SK-MEL-5 (cell line): ENCODE measurements around the gene NKX6-2. TPM values are rescaled to one million over a fixed set of nuclear protein-coding genes. Genes with fewer than 3 reads are reported as not detected.
"Not testable (repeated sequence)": the region's sequence is repeated elsewhere in the genome, so short reads cannot be mapped to it uniquely, and the experiment has no call there.

Source experiments
- DNase-seq: peaks from one replicate; pipeline ENCODE4 v3.0.0-alpha.2; 2016; ENCODE audit warnings: low read depth, low spot score
- in situ Hi-C: cut with HindIII; loops from 2 replicates; pipeline ENCODE4 v1.10.0; 2016; ENCODE audit warnings: low sequenced_read_pairs, high pct_unique_total_duplicates, low pct_unique_long_range_greater_than_20kb
- total RNA-seq: library from RNA; depleted of rRNA; stranded (reverse); fragments of >200 nt; shearing (Covaris generic); gene quantifications from 2 replicates; pipeline ENCODE4 v1.2.3, GENCODE V29; 2014

NKX6-2 gene
- total RNA-seq, 1 experiment from 2014 or later, result not detected

DNA sequence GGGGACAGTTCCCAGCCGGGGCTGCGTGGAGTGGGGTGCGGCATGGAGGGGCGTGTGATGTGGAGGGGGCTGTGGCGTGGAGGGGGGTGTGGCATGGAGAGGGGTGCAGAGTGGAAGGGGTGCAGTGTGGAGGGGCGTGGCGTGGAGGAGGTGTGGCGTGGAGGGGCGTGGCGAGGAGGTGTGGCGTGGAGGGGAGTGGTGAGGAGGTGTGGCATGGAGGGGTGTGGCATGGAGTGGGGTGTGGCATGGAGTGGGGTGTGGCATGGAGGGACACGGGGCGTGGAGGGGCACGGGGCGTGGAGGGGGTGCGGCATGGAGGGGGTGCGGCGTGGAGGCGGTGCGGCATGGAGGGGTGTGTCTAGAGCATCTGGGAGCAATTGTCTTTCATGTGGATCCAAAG lies 33.6 kb downstream of the NKX6-2 start:
- DNase-seq, result no peak
- in situ Hi-C loops, result no loop called here

DNA sequence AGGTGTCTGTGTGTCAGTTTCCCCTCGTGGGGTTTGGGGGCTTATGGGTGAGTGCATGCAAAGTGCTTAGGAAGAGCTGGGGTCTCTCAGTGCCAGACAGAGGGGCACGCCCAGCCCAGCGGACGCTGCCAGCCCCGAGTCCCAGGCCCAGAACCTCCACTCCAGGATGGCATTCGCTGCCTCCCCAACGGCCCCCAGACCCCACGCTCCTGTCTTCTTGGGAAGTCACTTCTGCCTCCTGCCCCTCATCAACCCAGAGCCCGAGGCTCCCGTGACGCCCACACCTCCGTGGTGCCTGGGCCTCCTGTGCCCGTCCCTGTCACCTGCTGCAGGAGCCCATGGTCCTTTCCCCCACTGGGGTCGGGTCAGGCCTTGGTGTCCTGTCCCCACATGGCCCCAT lies 35.0 kb downstream of the NKX6-2 start:
- DNase-seq, result no peak
- in situ Hi-C loops, result no loop called here

DNA sequence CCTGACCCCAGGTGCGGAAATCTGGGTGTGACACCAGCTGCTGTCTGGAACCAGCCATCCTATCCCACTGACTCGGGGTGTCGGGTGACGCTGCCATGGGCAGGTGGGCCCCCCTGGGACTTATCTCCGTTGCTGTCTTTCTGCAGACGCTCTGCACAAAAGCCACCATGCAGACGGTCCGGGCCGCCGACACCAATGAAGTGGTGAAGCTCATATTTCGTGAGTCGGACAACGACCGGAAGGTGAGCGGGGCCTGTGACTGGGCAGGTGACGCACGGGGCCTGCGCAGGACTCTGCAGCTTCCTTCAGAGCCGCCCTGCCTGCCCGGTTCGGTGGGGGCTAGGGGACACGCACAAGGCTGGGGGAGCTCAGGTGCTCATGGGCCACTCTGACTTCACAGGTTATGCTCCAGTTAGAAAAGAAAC lies 36.6 kb downstream of the NKX6-2 start:
- in situ Hi-C loops, result no loop called here
- no peak for DNase-seq

DNA sequence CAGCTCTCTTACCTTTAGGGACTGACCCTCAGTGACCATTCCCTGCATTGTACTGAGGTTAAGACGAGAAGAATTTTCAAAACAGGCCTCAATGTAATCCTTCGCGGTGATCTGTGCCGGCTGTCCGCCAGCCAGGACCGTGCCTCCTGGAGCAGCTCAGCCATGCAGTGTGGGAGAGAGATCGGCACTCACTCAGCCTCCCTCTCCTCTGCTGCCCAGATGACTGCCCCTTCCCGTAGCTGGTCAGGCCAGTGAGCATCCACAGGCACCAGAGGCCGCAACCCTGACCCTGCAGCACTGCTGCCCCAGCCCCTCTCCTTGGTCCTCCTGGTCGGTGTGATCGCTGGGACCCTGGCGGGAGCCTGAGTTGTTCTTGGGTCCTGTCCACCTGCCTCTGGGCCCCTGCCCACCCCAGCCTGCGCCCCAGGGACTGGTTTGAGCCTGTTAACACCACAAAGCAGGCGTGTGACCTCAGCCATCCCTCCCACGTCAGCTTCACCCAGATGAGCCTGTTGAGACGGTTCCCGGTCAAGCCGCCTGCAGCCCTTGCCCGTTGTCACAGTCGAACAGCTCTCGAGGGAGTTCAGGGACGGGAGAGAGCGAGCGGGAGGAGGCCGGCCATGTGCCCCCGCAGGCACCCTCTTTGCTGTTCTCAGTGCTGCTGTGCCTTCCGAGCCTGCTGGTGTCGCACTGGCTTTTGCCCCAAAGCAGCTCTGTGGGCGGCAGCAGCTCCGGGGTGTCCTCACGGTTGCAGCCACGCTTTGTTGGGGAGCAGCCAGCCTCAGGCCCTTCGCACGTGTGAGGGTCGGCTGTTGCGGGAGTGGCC lies 37.2 kb downstream of the NKX6-2 start:
- no peak for DNase-seq
- in situ Hi-C loops, result no loop called here

DNA sequence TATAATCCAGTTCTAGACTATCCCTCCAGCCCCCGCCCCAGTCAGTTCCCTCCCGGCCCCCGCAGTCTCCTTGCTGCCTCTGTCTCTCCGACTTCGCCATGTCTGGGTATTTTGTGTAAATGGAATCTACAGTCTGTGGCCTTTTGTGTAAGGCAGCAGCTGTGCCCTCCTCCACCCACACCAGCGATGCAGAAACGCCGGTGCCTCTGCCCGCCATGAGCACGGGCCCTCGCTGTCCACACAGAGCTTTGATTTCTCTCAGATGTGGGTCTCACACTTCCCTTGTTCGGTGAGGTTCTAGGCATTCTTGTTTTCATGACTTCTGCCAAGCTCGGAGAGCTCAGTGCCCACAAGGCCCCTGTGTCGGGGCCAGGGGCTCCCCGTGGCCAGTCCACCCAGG lies 37.8 kb downstream of the NKX6-2 start:
- no peak for DNase-seq
- in situ Hi-C loops, result no loop called here

DNA sequence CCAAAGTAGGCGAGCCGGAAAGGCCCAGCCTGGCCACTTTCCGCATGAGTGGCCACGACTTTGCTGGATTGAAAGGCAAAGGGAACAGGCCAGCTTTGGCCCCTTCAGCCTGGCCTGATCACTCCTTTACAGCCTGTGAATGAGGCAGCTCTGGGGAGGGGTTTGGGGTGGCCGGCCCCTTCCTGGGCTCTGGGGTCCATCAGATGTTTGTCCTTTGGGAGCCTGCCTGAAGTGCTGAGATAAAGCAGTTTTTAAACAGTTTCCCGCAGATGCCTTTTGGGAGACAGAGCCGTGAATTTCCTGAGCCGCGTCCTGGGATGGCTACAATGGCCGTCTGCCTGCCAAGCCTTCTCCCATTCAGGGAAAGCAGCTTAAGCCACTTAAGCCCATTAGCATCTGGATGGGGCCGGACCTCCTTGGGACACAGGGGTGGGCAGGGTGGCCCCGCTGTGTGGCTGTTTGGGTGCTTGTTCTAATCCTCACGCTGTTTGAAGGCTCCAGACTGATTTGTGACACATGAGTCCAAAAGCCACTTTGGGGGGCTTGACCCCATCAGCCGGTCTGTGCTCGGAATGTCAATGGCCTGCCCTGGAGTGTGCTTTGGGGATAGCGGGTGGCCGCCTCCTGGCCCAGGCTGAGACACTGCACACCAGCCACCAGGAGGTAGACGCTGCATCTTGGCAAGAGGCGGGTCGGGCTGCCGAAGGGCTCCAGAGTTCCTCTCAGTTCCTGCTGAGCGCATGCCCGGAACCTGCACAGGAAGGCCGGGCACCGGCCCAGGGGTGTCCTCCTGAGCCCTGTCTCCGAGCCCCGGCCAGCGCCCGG lies 38.9 kb downstream of the NKX6-2 start:
- in situ Hi-C loops, result no loop called here
- no peak for DNase-seq

DNA sequence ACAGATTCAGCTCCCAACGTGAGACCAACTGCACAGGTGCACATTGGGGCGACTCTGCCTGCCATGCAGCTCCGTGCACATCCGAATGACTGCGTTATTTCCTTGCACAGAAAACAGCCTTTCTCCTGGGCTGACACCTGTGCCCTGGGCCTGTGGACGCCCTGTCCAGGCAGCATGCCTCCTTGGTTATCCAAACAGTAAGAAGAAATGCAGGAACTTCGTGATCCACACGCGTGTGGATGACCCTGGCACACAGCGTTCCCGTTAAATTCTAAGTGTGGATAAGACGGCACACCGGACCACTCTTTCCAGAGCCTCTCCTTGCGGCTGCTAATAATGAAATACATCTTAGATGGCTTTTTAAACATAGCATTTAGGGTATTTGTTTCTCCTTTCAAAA lies 39.6 kb downstream of the NKX6-2 start:
- in situ Hi-C loops, result no loop called here
- DNase-seq, result no peak

DNA sequence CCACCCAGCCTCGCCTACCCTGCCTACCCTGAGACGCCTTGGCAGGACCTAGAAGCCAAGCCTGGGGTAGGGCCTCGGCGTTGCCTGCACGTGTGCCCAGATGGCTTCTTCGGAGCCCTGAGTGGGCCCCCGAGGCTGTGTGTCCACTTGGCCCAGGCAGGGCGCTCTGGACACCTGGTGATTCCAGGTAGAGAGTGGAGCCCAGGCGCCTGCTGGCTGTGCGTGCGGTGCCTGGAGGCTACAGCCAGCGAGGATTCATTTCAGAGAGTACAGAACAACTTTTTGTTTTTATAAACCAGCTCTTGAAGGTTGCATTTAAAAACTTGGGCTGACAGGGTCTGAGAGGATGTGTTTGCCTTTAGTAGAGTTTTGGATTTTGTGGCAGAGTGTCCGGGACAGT lies 40.0 kb downstream of the NKX6-2 start:
- no peak for DNase-seq
- in situ Hi-C loops, result no loop called here

DNA sequence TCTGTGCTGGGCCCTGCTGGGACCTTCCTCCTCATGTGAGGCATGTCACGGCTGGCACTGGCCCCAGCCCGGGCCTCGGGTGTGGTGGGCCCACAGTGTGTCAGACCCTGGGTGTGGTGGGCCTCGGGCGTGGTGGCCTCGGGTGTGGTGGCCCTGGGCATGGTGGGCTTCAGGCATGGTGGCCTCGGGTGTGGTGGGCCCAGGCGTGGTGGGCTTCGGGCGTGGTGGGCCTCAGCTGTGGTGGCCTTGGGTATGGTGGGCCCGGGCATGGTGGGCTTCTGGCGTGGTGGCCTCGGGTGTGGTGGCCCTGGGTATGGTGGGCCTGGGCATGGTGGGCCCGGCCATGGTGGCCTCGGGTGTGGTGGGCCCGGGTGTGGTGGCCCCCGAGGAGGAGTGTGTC lies 40.4 kb downstream of the NKX6-2 start:
- in situ Hi-C loops, result no loop called here
- DNase-seq, result no peak

DNA sequence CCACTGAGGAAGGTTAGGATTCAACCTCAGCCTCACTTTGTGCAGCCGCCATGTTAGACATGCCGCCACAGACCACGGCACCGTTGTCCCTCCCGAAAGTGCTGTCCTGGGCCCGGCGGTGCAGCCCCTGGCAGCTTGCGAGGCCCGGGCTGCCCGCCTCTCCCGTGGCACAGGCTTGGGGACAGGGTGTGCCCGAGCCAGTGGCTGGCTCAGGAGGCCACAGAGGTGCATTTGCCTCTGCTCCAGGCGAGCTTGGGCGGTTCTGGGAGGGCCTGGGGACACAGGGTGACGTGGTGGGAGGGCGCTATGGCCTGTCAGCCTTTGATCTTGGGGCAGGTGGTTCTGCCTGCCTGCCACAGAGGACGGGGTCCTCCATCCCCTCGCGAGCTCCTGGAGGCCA lies 41.1 kb downstream of the NKX6-2 start:
- DNase-seq, result no peak

DNA sequence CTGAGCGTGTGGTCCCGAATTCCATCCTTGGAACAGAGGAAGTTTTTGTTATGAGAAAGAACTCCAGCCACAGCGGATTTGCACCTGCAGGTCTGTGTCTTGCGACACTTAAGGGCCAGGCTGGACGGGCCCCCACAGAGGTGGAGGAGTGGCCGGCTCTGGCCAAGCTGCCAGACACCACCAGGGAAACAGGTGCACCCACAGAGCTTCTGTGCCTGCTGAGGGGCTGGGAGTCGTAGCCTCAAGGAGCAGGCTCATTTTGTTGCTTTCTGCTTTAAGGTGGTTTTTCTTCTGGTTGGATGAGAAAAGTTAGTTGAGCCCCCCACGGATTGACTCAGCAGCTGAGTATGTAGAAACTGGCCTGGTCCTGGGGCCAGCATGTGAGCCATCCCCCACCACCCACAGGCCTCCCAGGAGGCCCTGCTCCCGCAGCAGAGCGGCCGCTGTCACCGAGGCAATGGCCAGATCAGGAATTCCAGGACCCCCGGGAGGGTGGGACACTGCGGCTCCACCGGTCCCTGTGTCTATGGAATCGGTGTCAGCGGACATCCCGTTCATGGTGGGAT lies 41.9 kb downstream of the NKX6-2 start:
- in situ Hi-C loops, result no loop called here
- DNase-seq, result no peak

More for the DNA sequence above, 41.1 kb downstream of the NKX6-2 start:
- in situ Hi-C loops, result no loop called here

DNA sequence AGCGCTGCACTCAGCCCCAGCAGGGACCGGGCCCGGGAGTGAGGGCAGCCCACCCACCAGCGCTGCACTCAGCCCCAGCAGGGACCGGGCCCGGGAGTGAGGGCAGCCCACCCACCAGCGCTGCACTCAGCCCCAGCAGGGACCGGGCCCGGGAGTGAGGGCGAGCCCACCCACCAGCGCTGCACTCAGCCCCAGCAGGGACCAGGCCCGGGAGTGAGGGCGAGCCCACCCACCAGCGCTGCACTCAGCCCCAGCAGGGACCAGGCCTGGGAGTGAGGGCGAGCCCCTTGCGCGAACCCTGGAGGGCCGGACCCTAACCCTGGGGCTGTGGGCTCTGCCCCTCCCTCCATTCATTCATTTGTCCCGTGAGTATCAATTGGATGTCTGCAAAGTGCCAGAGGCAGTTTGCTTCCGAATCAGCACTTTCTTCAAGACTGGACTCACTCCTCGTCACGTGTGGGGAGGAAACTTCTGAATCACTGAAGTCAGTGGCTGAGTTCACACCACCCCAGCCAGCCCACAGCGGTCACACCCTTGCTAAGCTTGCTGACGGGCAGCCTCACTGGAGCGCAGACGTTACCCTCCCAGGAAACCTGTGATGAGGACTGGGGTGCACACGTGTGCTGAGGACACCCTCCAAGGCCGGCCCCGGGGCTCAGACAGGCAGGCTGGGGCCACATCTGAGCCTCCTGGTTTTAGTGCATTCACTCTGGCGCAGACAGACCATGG lies 42.6 kb downstream of the NKX6-2 start:
- in situ Hi-C loops, DNase-seq: not testable (repeated sequence)

DNA sequence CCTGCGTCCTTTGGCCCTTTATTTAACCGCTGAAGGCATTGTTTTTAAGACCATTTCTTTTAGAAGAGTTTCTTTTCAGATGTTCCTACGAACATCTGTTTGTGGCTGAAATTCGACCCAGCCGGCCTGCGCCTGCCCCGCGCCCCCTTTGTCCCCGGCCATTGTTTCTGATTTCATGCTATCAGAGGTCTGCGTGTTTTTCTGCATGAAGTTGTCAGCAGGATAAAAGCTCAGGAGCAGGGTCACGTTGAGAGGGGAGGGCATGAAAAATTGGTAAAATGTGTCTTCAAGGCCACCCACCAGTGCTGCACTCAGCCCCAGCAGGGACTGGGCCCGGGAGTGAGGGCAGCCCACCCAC lies 43.1 kb downstream of the NKX6-2 start:
- in situ Hi-C loops, result no loop called here
- DNase-seq, result no peak

DNA sequence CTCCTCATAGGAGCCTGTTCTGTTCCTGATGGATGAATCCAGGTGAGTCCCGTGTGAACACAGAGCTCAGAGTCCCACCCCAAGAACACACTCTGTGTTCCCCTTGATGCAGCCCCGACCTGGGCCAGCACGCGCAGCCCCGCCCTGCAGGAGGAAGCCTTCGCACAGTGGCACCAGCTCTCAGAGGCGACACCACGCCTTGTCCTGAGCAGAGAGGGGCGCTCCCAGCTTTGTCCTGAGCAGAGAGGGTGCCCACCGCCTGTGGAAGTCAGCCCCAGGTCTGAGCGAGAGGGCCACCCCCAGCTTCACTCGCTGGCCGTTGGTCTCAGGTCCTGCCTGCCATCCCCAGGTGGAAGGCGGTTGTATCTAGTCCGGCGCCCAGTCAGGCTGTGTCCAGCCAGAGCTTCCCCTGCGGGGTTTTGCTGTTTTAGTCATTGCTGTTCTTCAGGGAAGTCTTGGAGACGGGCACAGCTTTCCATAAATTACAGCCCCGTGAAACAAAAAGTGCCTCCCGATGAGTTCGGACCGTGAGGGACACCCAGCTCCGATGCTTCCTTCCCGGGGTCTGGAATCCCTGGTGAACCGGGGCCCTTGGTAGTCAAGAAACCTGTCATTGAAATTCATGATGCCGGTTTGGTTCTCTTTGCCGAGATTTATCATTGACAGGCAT lies 43.6 kb downstream of the NKX6-2 start:
- no peak for DNase-seq
- in situ Hi-C loops, result no loop called here

DNA sequence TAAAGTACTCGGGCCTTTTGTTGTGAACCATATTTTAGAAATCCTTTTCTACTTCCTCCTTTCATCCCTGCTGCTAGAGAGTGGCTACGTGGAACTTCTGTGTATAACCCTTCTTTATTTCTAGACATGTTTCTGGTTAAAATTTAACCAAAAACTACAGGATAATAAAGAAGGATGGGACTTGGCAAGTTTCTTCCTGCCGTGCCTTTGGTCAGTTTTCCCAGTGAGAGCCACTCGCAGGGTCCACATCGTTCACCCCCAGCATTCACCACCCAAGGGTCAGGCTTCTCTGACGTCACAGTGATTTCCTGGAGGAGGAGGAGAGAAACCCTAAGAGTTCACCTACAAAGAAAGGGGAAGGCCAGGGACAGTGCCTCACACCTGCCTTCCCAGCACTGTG lies 45.4 kb downstream of the NKX6-2 start:
- in situ Hi-C loops, result no loop called here
- no peak for DNase-seq

DNA sequence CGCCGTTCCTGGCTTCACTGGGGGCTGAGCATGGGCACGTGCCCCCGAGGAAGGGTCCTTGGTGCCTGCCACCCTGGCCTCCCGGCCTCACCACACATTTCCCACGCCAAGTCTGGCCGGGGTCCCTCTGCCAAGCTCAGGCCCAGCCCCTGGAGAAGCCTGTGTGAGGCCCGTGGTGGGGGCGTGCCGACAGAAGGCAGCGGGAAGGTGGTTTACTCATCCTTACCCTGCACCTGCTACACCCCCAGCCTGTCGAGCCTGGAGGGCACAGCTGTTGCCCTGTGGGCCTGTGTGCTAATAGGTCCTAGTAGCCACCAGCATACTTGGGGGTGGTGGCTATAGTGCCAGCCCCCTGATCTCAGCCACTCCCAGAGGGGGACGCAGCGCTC lies 46.7 kb downstream of the NKX6-2 start:
- no peak for DNase-seq
- in situ Hi-C loops, result no loop called here

DNA sequence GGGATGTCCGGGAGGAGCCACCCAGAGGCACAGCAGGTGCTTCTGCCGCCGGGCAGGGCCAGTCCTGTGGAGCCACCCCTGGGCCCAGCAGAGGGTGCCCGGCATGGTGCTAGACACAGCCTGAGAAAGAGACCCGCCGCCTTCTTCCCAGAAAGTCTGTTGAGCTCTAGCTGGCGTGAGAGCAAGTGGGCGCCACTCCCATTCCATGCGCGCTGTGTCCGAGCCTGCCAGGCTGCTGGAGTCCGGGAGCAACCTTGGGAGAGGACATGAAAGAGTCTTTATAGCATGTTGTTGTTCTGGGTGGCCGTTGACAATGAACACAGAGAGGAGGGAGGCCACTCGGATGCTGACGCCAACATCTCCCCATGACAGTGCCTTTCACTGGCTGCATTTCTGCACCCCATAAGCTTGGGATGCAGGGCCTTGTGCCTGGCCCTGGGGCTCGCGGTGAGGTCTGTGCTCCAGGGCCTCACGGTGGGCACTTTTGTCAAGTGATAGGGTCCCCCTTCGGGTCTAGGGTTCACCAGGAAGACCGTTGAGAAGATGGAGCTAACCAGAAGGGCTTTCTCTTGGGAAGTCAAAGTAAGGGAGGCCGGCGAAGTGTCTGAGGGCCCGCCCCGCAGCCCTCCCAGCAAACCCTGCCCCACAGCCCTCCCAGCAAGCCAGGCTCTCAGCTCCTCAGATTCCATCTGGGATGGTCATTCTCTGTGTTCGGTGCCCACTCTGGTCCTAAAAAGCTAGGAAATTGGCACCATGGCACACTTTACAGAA lies 47.3 kb downstream of the NKX6-2 start:
- in situ Hi-C loops, result no loop called here

More for the DNA sequence above, 47.3 kb downstream of the NKX6-2 start:
- no peak for DNase-seq
